Measurements from ENCODE around the gene TNNI2.

TNNI2 gene

GRCh38 chr11:1842149-1843097, 3.6 kb downstream of the TNNI2 start:
- Histone ChIP-seq H3K4me1 (ENCODE audit: control insufficient read depth, insufficient read depth, low read length) (peaks cover 3% of the 10 kb centered on the region), H3K9ac (ENCODE audit: low read length in 2 of 2) (no peak overlapping the region), H3K27ac (ENCODE audit: low read length) (no peak overlapping the region), H3K4me3 (ENCODE audit: low read length in 2 of 2) (no peak overlapping the region), H3K9me3 (ENCODE audit: control insufficient read depth in 2 of 2, low read length in 2 of 2) (no peaks in the 10 kb centered on the region), H3K36me3 (ENCODE audit: control insufficient read depth in 2 of 2, insufficient read depth in 2 of 2, low read length in 2 of 2) (no peaks in the 10 kb centered on the region), H3K27me3 (ENCODE audit: control insufficient read depth in 1 of 2, insufficient read depth in 2 of 2, low read length in 2 of 2) (no peaks in the 10 kb centered on the region)

GRCh38 chr11:1843098-1843473, 4.3 kb downstream of the TNNI2 start:
- no peak overlapping the region for H3K27ac ChIP-seq (ENCODE audit: low read length)
- H3K9me3 ChIP-seq (ENCODE audit: control insufficient read depth in 2 of 2, low read length in 2 of 2) = no peaks in the 10 kb centered on the region
- no peak overlapping the region for H3K4me3 ChIP-seq (ENCODE audit: low read length in 2 of 2)
- no peak overlapping the region for H3K9ac ChIP-seq (ENCODE audit: low read length in 2 of 2)
- no peaks in the 10 kb centered on the region for H3K27me3 ChIP-seq (ENCODE audit: control insufficient read depth in 1 of 2, insufficient read depth in 2 of 2, low read length in 2 of 2)
- no peaks in the 10 kb centered on the region for H3K36me3 ChIP-seq (ENCODE audit: control insufficient read depth in 2 of 2, insufficient read depth in 2 of 2, low read length in 2 of 2)
- peaks cover 3% of the 10 kb centered on the region for H3K4me1 ChIP-seq (ENCODE audit: control insufficient read depth, insufficient read depth, low read length)

GRCh38 chr11:1843796-1844195, 5.0 kb downstream of the TNNI2 start:
- Histone ChIP-seq H3K4me3 (ENCODE audit: low read length in 2 of 2) (no peak overlapping the region), H3K9me3 (ENCODE audit: control insufficient read depth in 2 of 2, low read length in 2 of 2) (no peaks in the 10 kb centered on the region), H3K36me3 (ENCODE audit: control insufficient read depth in 2 of 2, insufficient read depth in 2 of 2, low read length in 2 of 2) (no peaks in the 10 kb centered on the region), H3K9ac (ENCODE audit: low read length in 2 of 2) (no peak overlapping the region), H3K27me3 (ENCODE audit: control insufficient read depth in 1 of 2, insufficient read depth in 2 of 2, low read length in 2 of 2) (no peaks in the 10 kb centered on the region), H3K4me1 (ENCODE audit: control insufficient read depth, insufficient read depth, low read length) (no peaks in the 10 kb centered on the region), H3K27ac (ENCODE audit: low read length) (no peak overlapping the region)

- Histone ChIP-seq H3K27ac (ENCODE audit: low read length) (no peak overlapping the region), H3K4me3 (ENCODE audit: low read length in 2 of 2) (no peak overlapping the region), H3K9me3 (ENCODE audit: control insufficient read depth in 2 of 2, low read length in 2 of 2) (no peaks in the 10 kb centered on the region), H3K27me3 (ENCODE audit: control insufficient read depth in 1 of 2, insufficient read depth in 2 of 2, low read length in 2 of 2) (no peaks in the 10 kb centered on the region), H3K36me3 (ENCODE audit: control insufficient read depth in 2 of 2, insufficient read depth in 2 of 2, low read length in 2 of 2) (no peaks in the 10 kb centered on the region), H3K9ac (ENCODE audit: low read length in 2 of 2) (no peak overlapping the region), H3K4me1 (ENCODE audit: control insufficient read depth, insufficient read depth, low read length) (no peaks in the 10 kb centered on the region)
These were observed 5.7 kb downstream of the TNNI2 start for GRCh38 chr11:1844221-1845094.

- H3K27me3 ChIP-seq (ENCODE audit: control insufficient read depth in 1 of 2, insufficient read depth in 2 of 2, low read length in 2 of 2) = no peaks in the 10 kb centered on the region
- no peak overlapping the region for H3K27ac ChIP-seq (ENCODE audit: low read length)
- no peaks in the 10 kb centered on the region for H3K9me3 ChIP-seq (ENCODE audit: control insufficient read depth in 2 of 2, low read length in 2 of 2)
- no peaks in the 10 kb centered on the region for H3K4me1 ChIP-seq (ENCODE audit: control insufficient read depth, insufficient read depth, low read length)
- H3K36me3 ChIP-seq (ENCODE audit: control insufficient read depth in 2 of 2, insufficient read depth in 2 of 2, low read length in 2 of 2) = no peaks in the 10 kb centered on the region
- H3K9ac ChIP-seq (ENCODE audit: low read length in 2 of 2) = no peak overlapping the region
- no peak overlapping the region for H3K4me3 ChIP-seq (ENCODE audit: low read length in 2 of 2)
These were observed 6.3 kb downstream of the TNNI2 start for GRCh38 chr11:1845095-1845429.

- Histone ChIP-seq H3K27me3 (ENCODE audit: control insufficient read depth in 1 of 2, insufficient read depth in 2 of 2, low read length in 2 of 2) (no peaks in the 10 kb centered on the region), H3K4me3 (ENCODE audit: low read length in 2 of 2) (no peak overlapping the region), H3K36me3 (ENCODE audit: control insufficient read depth in 2 of 2, insufficient read depth in 2 of 2, low read length in 2 of 2) (no peaks in the 10 kb centered on the region), H3K4me1 (ENCODE audit: control insufficient read depth, insufficient read depth, low read length) (no peaks in the 10 kb centered on the region), H3K9me3 (ENCODE audit: control insufficient read depth in 2 of 2, low read length in 2 of 2) (no peaks in the 10 kb centered on the region), H3K27ac (ENCODE audit: low read length) (no peak overlapping the region), H3K9ac (ENCODE audit: low read length in 2 of 2) (no peak overlapping the region)
These were observed 7.0 kb downstream of the TNNI2 start for GRCh38 chr11:1845561-1846452.

- Histone ChIP-seq H3K9me3 (ENCODE audit: control insufficient read depth in 2 of 2, low read length in 2 of 2) (no peaks in the 10 kb centered on the region), H3K27ac (ENCODE audit: low read length) (no peak overlapping the region), H3K4me1 (ENCODE audit: control insufficient read depth, insufficient read depth, low read length) (no peaks in the 10 kb centered on the region)
These were observed 7.7 kb downstream of the TNNI2 start for GRCh38 chr11:1846453-1846932.

GRCh38 chr11:1847006-1847735, 8.4 kb downstream of the TNNI2 start:
- no peak overlapping the region for H3K4me3 ChIP-seq (ENCODE audit: low read length in 2 of 2)
- no peaks in the 10 kb centered on the region for H3K9me3 ChIP-seq (ENCODE audit: control insufficient read depth in 2 of 2, low read length in 2 of 2)
- H3K9ac ChIP-seq (ENCODE audit: low read length in 2 of 2) = no peak overlapping the region
- no peaks in the 10 kb centered on the region for H3K36me3 ChIP-seq (ENCODE audit: control insufficient read depth in 2 of 2, insufficient read depth in 2 of 2, low read length in 2 of 2)
- H3K27ac ChIP-seq (ENCODE audit: low read length) = no peak overlapping the region
- no peaks in the 10 kb centered on the region for H3K4me1 ChIP-seq (ENCODE audit: control insufficient read depth, insufficient read depth, low read length)
- no peaks in the 10 kb centered on the region for H3K27me3 ChIP-seq (ENCODE audit: control insufficient read depth in 1 of 2, insufficient read depth in 2 of 2, low read length in 2 of 2)

More at GRCh38 chr11:1846453-1846932, 7.7 kb downstream of the TNNI2 start:
- no peak overlapping the region for H3K4me3 ChIP-seq (ENCODE audit: low read length in 2 of 2)
- no peaks in the 10 kb centered on the region for H3K36me3 ChIP-seq (ENCODE audit: control insufficient read depth in 2 of 2, insufficient read depth in 2 of 2, low read length in 2 of 2)
- H3K27me3 ChIP-seq (ENCODE audit: control insufficient read depth in 1 of 2, insufficient read depth in 2 of 2, low read length in 2 of 2) = no peaks in the 10 kb centered on the region
- H3K9ac ChIP-seq (ENCODE audit: low read length in 2 of 2) = no peak overlapping the region

- H3K9me3 ChIP-seq (ENCODE audit: control insufficient read depth in 2 of 2, low read length in 2 of 2) = no peaks in the 10 kb centered on the region
- no peak overlapping the region for H3K9ac ChIP-seq (ENCODE audit: low read length in 2 of 2)
- H3K4me3 ChIP-seq (ENCODE audit: low read length in 2 of 2) = no peak overlapping the region
- H3K27me3 ChIP-seq (ENCODE audit: control insufficient read depth in 1 of 2, insufficient read depth in 2 of 2, low read length in 2 of 2) = no peaks in the 10 kb centered on the region
- no peaks in the 10 kb centered on the region for H3K4me1 ChIP-seq (ENCODE audit: control insufficient read depth, insufficient read depth, low read length)
- no peaks in the 10 kb centered on the region for H3K36me3 ChIP-seq (ENCODE audit: control insufficient read depth in 2 of 2, insufficient read depth in 2 of 2, low read length in 2 of 2)
- no peak overlapping the region for H3K27ac ChIP-seq (ENCODE audit: low read length)
These were observed 9.3 kb downstream of the TNNI2 start for GRCh38 chr11:1847926-1848639.

All from stomach smooth muscle (tissue), 2 donors.